GM18499 (cell line): ENCODE data around the gene COL27A1.

Source experiments
- ATAC-seq: cut with Tn5 transposase; IDR thresholded peaks from one replicate; pipeline ENCODE4 v1.9.1; 2021; ENCODE audit warnings: moderate number of reproducible peaks; ENCODE audit not compliant: insufficient read depth, unreplicated experiment

Gene COL27A1

DNA sequence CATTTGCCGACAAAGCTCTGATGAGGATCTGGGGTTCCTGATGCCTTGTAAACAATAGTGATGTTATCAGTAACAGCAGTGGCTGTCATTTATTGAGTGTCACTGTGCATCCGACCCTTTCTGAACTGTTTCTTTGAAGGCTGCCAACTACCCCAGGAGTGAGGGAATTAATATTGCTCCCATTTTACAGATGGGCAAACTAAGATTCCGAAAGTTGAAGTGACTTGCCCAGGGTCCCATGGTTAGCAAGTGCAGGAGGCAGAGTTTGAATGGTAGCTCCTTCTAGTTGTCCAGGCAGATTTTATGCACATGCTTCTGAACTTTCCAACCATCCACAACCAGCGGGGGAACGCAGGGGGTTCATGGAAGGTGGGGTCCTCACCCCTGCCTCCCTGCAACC, 81.9 kb downstream of the COL27A1 start:
- no peak for ATAC-seq

GRCh38 chr9:114237781-114238180, 82.4 kb downstream of the COL27A1 start:
- no peak for ATAC-seq

GRCh38 chr9:114238472-114238871, 83.1 kb downstream of the COL27A1 start:
- no peak for ATAC-seq

DNA sequence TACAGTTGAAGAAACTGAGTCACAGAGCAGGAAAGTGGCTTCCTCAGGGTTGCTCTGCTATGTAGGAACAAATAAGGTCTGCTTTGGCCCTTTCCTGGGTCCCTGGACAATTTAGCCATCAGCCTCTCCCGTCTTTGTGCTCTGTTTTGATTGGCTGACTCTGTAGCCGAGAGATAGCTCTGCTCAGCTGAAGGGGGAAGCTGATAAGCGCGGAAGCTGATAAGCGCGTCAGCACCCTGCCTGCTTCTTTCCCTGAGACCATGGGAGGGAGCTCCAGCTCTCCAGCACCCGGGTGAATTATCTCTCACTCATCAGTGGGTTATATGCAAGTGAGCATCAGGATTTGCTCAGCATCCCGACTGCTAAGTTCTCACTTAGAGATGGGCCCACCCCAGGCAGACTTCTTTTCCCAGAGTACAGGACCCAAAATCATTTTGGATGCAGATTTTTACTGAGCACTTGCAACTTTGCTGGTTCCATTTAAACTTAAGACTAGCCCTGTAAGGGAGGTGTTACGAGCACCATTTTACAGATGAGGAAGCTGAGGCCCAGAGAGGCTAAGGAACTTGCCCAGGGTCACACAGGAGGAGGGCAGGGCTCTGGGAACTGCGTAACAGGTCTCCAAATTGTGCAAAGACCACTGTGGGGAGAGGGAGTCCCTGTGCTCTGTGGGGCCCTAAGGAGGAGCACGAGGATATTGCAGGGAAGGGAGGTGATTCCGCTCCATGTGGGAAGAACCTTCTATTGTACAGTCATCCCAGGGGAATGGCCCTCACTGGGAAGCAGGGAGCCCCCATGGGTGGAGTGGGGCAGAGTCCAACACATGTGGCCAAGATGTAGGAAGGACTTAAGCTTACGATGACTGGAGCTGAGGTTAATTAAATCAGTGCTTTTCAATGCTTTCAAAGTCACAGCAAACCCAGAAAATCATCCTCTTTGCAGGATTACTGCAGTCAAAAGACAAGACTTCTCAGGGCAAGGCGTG, 83.8 kb downstream of the COL27A1 start:
- no peak for ATAC-seq

DNA sequence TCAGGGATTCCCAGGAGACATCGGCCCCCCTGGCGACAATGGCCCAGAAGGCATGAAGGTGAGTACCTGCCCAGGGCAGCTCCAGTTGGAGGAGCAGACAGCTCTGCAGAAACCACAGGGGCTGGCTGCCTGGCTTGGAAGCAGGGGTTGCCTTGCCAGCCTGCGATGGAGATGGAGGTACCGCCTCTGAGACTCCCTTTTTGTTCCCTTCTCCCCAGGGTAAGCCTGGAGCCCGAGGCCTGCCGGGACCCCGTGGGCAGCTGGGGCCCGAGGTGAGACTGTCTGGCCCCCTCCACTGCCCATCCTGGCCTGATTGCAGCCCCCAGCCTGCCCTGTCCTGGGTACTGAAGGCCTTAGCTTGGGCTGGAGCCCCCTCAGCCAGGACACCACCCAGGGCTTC, 84.9 kb downstream of the COL27A1 start:
- no peak for ATAC-seq

GRCh38 chr9:114240647-114241558, 85.6 kb downstream of the COL27A1 start:
- no peak for ATAC-seq

- ATAC-seq = no peak
Measured at GRCh38 chr9:114242837-114243236, 87.5 kb downstream of the COL27A1 start.

GRCh38 chr9:114243240-114243639, 87.9 kb downstream of the COL27A1 start:
- no peak for ATAC-seq

DNA sequence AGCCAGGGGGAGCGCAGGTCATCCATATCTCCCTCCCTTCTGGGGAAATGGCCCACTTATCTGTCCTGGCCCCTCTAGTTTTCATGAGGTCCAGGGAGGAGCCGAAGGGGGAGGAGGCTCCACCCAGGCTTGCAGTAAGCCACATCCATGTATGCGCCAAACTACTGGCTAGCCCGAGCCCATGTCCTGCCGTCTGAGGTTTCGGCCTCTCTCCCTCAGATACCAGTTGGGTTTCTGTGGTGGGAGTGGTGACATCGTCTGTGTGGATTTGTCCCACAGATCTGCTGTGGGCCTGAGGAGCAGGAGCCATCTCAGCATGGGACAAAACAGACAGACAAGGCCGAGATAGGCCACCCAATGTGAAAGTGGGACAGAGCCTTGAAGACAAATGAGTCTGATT, 89.2 kb downstream of the COL27A1 start:
- no peak for ATAC-seq

DNA sequence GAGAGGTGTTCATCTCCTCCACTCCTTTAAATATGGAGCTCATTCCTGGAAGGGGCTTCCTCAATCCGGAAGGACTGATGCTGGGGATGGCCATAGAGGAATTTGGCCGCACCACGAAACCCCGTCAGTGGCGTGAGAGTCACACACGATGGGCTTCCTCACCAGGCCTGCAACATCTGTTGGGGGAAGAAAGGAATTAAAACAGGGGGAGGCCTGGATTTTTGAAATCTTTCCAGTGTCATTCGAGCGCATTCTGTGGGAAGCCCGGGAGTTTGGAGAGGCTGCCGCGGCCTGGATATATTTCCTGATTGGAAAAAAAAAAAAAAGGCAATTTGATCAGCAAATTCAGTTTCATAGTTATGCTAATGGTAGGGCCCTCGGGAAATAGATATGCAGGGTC, 91.2 kb downstream of the COL27A1 start:
- no peak for ATAC-seq

GRCh38 chr9:114247077-114247476, 91.7 kb downstream of the COL27A1 start:
- no peak for ATAC-seq

DNA sequence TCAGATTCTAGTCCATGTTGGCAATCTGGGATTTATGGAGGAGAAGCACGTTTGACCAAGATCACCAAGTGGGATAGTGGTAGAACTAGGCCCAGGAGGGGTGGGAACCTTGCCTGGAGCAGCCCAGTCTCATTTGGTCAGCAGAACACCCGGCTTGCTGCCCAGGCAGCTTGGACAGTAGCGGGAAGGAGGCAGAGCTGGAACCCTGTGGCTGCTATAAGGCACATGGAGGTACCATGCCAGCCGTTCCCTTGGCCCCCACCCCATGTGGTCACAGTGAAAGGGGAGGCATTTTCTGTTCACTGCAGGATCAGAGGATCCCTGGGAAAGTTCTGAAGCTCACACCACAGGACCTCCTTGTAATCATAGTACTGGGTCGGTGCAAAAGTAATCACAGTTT, 92.2 kb downstream of the COL27A1 start:
- no peak for ATAC-seq

- ATAC-seq = no peak
Measured at GRCh38 chr9:114248299-114248707, 93.0 kb downstream of the COL27A1 start.

GRCh38 chr9:114249424-114250234, 94.3 kb downstream of the COL27A1 start:
- no peak for ATAC-seq

DNA sequence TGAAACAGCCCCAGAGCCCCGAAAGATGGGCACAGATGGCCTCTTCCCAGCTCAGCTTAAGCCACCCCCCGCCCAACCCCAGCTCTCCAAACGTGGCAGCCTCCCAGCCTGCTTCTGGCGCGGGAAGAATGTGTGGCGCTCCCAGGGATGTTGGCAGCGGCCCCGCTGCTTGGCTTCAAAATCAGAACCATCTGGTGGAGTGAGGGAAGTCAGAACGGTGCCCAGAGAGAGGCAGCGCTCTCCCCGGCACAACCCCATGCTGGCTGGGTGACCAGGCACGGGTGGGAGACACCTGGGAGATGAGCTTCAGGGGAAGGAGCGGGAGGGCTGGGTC, 94.9 kb downstream of the COL27A1 start:
- ATAC-seq = no peak

GRCh38 chr9:114250648-114251047, 95.3 kb downstream of the COL27A1 start:
- ATAC-seq = no peak

DNA sequence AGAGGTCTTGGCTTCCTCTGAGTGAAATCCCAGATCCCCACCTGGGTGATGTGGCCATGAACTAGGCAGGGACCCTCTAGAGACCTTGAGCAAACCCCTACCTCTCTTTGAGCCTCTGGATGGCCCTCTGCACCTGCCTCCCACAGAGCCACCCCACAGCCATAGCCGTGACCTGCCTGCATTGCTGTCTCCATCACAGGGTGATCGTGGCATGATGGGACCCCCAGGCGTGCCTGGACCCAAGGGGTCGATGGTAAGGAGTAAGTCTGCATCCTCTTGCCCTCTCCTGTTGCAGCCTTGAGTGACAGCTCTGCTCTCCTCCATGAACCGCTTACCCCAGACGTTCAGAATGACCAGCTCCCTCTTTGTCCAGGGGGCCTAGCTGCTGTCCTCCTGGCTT, 97.1 kb downstream of the COL27A1 start:
- no peak for ATAC-seq

DNA sequence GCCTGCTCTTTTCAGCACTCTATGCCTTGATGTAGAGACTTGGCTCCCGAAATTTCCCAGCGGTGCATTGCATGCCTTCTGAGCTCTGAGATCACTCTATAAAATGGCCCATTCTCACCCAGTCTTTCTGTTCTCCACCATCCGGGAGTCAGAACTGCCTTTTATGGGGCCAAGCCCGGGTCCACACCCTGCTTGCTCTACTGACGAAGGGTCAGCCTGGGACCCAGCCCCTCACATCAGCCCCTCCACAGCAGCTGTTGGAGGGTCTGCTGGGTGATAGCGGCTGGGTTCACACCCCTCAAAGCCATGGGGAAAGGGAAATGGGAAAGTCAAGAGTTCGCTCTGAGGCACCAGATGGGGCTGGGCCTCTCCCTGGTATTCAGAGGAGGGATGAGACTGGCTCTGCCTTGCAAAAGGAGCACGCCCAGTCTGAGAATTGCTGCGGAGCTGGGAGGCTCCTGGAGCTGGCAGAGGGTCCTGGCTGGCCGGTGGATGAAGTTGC, 101.5 kb downstream of the COL27A1 start:
- ATAC-seq = no peak

GRCh38 chr9:114258218-114258617, 102.9 kb downstream of the COL27A1 start:
- ATAC-seq = no peak
